Caco-2 (cell line): Measurements from ENCODE around the gene TEX50. TPM values are rescaled to one million over a fixed set of nuclear protein-coding genes. Genes with fewer than 3 reads are reported as not detected.
"Not testable (repeated sequence)": the region's sequence is repeated elsewhere in the genome, so short reads cannot be mapped to it uniquely, and the experiment has no call there.

Experiments used
- BruUV-seq: library from RNA; stranded (reverse); fragments of 400-500 nt; replicated peaks from 2 replicates; lab custom pipeline; 2021; lab: Mats Ljungman, UMichigan
- CTCF ChIA-PET: fragments of 300-600 bp; sonication (Branson Sonifier 250); formaldehyde crosslinking; loops from one replicate; lab custom pipeline; 2022; ENCODE audit warnings: antibody characterized with exemption; lab: Charles Lee
- POLR2A ChIA-PET: fragments of 300-600 bp; sonication (Branson Sonifier 250); formaldehyde crosslinking; loops from one replicate; lab custom pipeline; 2022; ENCODE audit warnings: antibody characterized with exemption; lab: Charles Lee
- DNase-seq, 2 experiments: peaks; one replicate each; pipeline versions ENCODE4 v3.0.0 to v3.0.0-alpha.2; 2020 to 2022
- H3K27me3 ChIP-seq: replicated peaks from 2 replicates; pipeline ENCODE4 v1.6.0; 2011; ENCODE audit warnings: low read length; ENCODE audit not compliant: control insufficient read depth, insufficient read depth
- H3K36me3 ChIP-seq: 2 replicates; pipeline ENCODE4 v1.5.1; 2011; ENCODE audit warnings: low read length; ENCODE audit not compliant: control insufficient read depth, insufficient read depth
- H3K4me1 ChIP-seq: fragments of 250-450 bp; sonication (Bioruptor Pico); 2 replicates; pipeline ENCODE4 v1.5.1; 2020; ENCODE audit warnings: mild to moderate bottlenecking
- H3K4me3 ChIP-seq: 2 replicates; pipeline ENCODE4 v1.5.1; 2011; ENCODE audit warnings: low read depth, mild to moderate bottlenecking, control low read depth, low read length
- H3K9me3 ChIP-seq: fragments of 250-450 bp; sonication (Bioruptor Pico); 2 replicates; pipeline ENCODE4 v1.5.1; 2020; ENCODE audit warnings: mild to moderate bottlenecking, moderate library complexity
- H3K27ac Mint-ChIP-seq: one replicate; pipeline ENCODE4 v1.8.0; 2022; ENCODE audit warnings: mixed read lengths; ENCODE audit not compliant: unreplicated experiment
- H3K27me3 Mint-ChIP-seq: one replicate; pipeline ENCODE4 v1.8.0; 2022; ENCODE audit warnings: mixed read lengths; ENCODE audit not compliant: insufficient read depth, unreplicated experiment
- H3K36me3 Mint-ChIP-seq: one replicate; pipeline ENCODE4 v1.8.0; 2022; ENCODE audit warnings: mild to moderate bottlenecking, mixed read lengths; ENCODE audit not compliant: insufficient read depth, unreplicated experiment
- H3K4me1 Mint-ChIP-seq: one replicate; pipeline ENCODE4 v1.8.0; 2022; ENCODE audit warnings: low read depth, mixed read lengths; ENCODE audit not compliant: unreplicated experiment
- H3K4me3 Mint-ChIP-seq: one replicate; pipeline ENCODE4 v1.8.0; 2022; ENCODE audit warnings: mild to moderate bottlenecking, moderate library complexity, mixed read lengths; ENCODE audit not compliant: unreplicated experiment
- H3K9me3 Mint-ChIP-seq: one replicate; pipeline ENCODE4 v1.8.0; 2022; ENCODE audit warnings: mixed read lengths; ENCODE audit not compliant: unreplicated experiment
- CTCF ChIP-seq, 2 experiments: fragments of 200-600 bp in 1 of 2; IDR thresholded peaks; 1 replicate in 1 of 2; 2 replicates in 1 of 2; pipeline versions ENCODE4 v1.5.1 to v1.8.0; 2011 to 2022; ENCODE audit warnings: antibody characterized with exemption in 1 of 2, control low read depth in 1 of 2, inconsistent platforms in 1 of 2, low read depth in 1 of 2, low read length in 1 of 2, mild to moderate bottlenecking in 1 of 2, moderate library complexity in 1 of 2; ENCODE audit not compliant: insufficient read depth in 1 of 2, severe bottlenecking in 1 of 2, unreplicated experiment in 1 of 2
- intact Hi-C: fragments of 100-400 bp; cut with micrococcal nuclease; formaldehyde crosslinking; loops from one replicate; pipeline ENCODE4 v1.10.0; 2022; ENCODE audit not compliant: unreplicated experiment
- total RNA-seq: library from RNA; stranded (reverse); gene quantifications from 2 replicates; pipeline ENCODE4 v1.2.3, GENCODE V29; 2022

The TEX50 gene
- total RNA-seq, 1 experiment from 2014 or later: not detected

GRCh38 chr1:173627269-173627668 is 7.9 kb upstream of the TEX50 start:
- no peak for DNase-seq
- H3K4me3 Mint-ChIP-seq: no peak overlapping the region
- peaks cover 8% of the 10 kb centered on the region for H3K27me3 Mint-ChIP-seq
- BruUV-seq: no TSS peak
- peaks cover 16% of the 10 kb centered on the region for H3K9me3 Mint-ChIP-seq
- no peaks in the 10 kb centered on the region for H3K4me1 ChIP-seq
- no peak for TF ChIP-seq CTCF (IDR thresholded peaks at IDR 0.05; ENCODE audit: insufficient read depth in 1 of 2, low read depth in 1 of 2, low read length in 1 of 2, severe bottlenecking in 1 of 2, unreplicated experiment in 1 of 2)
- no peaks in the 10 kb centered on the region for H3K27me3 ChIP-seq
- ChIA-PET POLR2A (no interaction called here), CTCF (no interaction called here)
- no peaks in the 10 kb centered on the region for H3K4me1 Mint-ChIP-seq
- H3K36me3 ChIP-seq: no peaks in the 10 kb centered on the region
- H3K27ac Mint-ChIP-seq: no peak overlapping the region
- no peaks in the 10 kb centered on the region; the same call in none of the 2 replicates for H3K9me3 ChIP-seq
- no peak overlapping the region for H3K4me3 ChIP-seq
- intact Hi-C loops: no loop called here
- no peaks in the 10 kb centered on the region for H3K36me3 Mint-ChIP-seq

- peak in 1 of 2 experiments; percentile 19 for DNase-seq
- Mint-ChIP-seq H3K4me3 (no peak overlapping the region), H3K36me3 (no peaks in the 10 kb centered on the region), H3K4me1 (no peaks in the 10 kb centered on the region), H3K27me3 (peaks cover 14% of the 10 kb centered on the region), H3K9me3 (peaks cover 21% of the 10 kb centered on the region), H3K27ac (no peak overlapping the region)
- H3K36me3 ChIP-seq: no peaks in the 10 kb centered on the region
- CTCF ChIA-PET: no interaction called here
- intact Hi-C loops: loop anchor here (1.0 kb wide), 2 partner anchors 198 to 209 kb away; no protein-coding TSS in a partner anchor
- no peaks in the 10 kb centered on the region for H3K4me1 ChIP-seq
- H3K9me3 ChIP-seq: no peaks in the 10 kb centered on the region; the same call in 1 of the 2 replicates
- no peaks in the 10 kb centered on the region for H3K27me3 ChIP-seq
- no TSS peak for BruUV-seq
- POLR2A ChIA-PET: no interaction called here
- no peak for TF ChIP-seq CTCF (IDR thresholded peaks at IDR 0.05; ENCODE audit: insufficient read depth in 1 of 2, low read depth in 1 of 2, low read length in 1 of 2, severe bottlenecking in 1 of 2, unreplicated experiment in 1 of 2)
- no peak overlapping the region for H3K4me3 ChIP-seq
Measured at GRCh38 chr1:173628888-173629287, 6.2 kb upstream of the TEX50 start.

- H3K27ac Mint-ChIP-seq, H3K4me3 ChIP-seq, H3K9me3 ChIP-seq, H3K4me1 ChIP-seq, H3K27me3 ChIP-seq, H3K36me3 ChIP-seq, H3K27me3 Mint-ChIP-seq, POLR2A ChIA-PET, BruUV-seq, intact Hi-C loops, H3K36me3 Mint-ChIP-seq, CTCF ChIA-PET, H3K4me3 Mint-ChIP-seq, DNase-seq, H3K4me1 Mint-ChIP-seq: not testable (repeated sequence)
- peaks cover 21% of the 10 kb centered on the region for H3K9me3 Mint-ChIP-seq
Measured at GRCh38 chr1:173637236-173638042, 2.3 kb downstream of the TEX50 start.
